Measurements from ENCODE around the gene SLC66A1.
"Not testable (repeated sequence)": the region's sequence is repeated elsewhere in the genome, so short reads cannot be mapped to it uniquely, and the experiment has no call there.

The SLC66A1 gene

GRCh38 chr1:19311931-19312781 is at the start of gene SLC66A1, which contains the start of gene AKR7A2:
Gene SLC66A1 (plus strand): TSS chr1:19312326. CDS start chr1:19317678, 5,352 bp downstream.
Gene AKR7A2 (minus strand): TSS chr1:19312144. CDS start chr1:19312124, 20 bp downstream.
- H3K4me3 ChIP-seq (ENCODE audit: low read depth, low read length): peak within 1 kb of the TSS; percentile 81

DNA sequence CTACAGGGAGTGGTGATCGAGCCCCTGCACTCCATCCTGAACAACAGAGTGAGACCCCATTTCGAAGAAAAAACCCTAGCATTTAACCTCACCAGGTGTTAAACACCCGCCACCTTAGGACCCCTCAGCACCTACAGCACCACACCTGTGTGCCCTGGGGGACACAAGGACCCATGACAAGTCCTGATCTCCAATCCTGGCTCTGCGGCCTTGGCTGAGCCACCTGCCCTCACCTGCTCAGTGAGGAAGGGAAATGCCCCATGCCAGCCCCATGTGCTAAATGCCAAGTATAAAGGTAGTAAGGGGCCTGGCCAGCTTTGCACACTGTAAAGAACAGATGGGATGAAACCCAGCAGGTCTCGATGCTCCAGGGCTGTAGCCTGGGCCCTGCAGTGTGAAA is 49.4 kb upstream of the SLC66A1 start:
- no peak overlapping the region for H3K4me3 ChIP-seq (ENCODE audit: low read depth, low read length)

DNA sequence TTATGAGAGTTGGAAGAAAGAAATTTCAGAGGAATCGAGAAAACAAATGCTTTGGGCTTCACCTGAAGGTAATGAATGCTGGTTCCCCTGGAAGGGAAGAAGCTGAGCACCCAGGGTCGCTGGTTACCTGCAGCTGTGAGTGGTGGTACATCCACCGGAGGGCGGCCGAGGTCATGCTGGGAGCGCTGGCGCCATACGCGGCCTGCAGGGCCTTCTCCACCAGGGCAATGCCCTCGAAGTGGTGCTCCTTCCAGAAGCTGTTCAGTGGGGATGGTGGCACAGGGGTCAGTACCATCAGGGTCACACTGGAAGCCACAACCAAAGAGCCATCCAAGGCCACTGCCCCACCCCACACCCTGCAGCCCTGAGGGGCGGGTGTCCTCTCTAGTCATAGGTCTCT is 43.7 kb upstream of the SLC66A1 start:
- H3K4me3 ChIP-seq (ENCODE audit: low read depth, low read length): no peak overlapping the region

GRCh38 chr1:19269427-19270342 is 42.4 kb upstream of the SLC66A1 start:
- not testable (repeated sequence) for H3K4me3 ChIP-seq (ENCODE audit: low read depth, low read length)

DNA sequence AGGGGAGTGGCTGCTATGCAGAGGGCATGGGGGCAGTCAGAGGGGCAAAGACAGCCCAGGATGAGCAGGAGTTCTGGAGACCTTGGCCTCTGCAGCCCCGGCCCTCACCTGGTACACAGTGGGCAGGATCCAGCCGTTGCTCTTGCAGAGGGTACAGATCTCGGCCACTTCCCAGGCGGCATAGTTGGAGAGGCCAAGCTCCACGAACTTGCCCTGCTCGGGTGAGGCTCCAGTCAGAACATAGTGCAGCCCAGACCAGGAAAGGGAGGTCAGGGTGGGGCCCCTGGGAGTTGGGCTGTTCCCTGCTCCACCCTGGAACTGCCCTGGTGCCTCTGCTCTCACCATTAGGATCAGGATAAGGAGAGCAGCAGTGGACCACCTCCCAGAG is 41.8 kb upstream of the SLC66A1 start:
- H3K4me3 ChIP-seq (ENCODE audit: low read depth, low read length): not testable (repeated sequence)

- H3K4me3 ChIP-seq (ENCODE audit: low read depth, low read length): no peak overlapping the region
Observed at GRCh38 chr1:19272064-19272463, 40.1 kb upstream of the SLC66A1 start.

- no peak overlapping the region for H3K4me3 ChIP-seq (ENCODE audit: low read depth, low read length)
Observed at GRCh38 chr1:19273106-19273843, 38.9 kb upstream of the SLC66A1 start.

GRCh38 chr1:19273844-19274531 is 38.1 kb upstream of the SLC66A1 start:
- H3K4me3 ChIP-seq (ENCODE audit: low read depth, low read length): not testable (repeated sequence)

- H3K4me3 ChIP-seq (ENCODE audit: low read depth, low read length): no peak overlapping the region
Observed at GRCh38 chr1:19274636-19275035, 37.5 kb upstream of the SLC66A1 start.

- no peak overlapping the region for H3K4me3 ChIP-seq (ENCODE audit: low read depth, low read length)
Observed at GRCh38 chr1:19283891-19284290, 28.2 kb upstream of the SLC66A1 start.

- H3K4me3 ChIP-seq (ENCODE audit: low read depth, low read length): no peak overlapping the region
Observed at GRCh38 chr1:19284881-19285280, 27.2 kb upstream of the SLC66A1 start.

GRCh38 chr1:19285366-19285765 is 26.8 kb upstream of the SLC66A1 start:
- not testable (repeated sequence) for H3K4me3 ChIP-seq (ENCODE audit: low read depth, low read length)

- H3K4me3 ChIP-seq (ENCODE audit: low read depth, low read length): not testable (repeated sequence)
Observed at GRCh38 chr1:19285807-19286206, 26.3 kb upstream of the SLC66A1 start.

DNA sequence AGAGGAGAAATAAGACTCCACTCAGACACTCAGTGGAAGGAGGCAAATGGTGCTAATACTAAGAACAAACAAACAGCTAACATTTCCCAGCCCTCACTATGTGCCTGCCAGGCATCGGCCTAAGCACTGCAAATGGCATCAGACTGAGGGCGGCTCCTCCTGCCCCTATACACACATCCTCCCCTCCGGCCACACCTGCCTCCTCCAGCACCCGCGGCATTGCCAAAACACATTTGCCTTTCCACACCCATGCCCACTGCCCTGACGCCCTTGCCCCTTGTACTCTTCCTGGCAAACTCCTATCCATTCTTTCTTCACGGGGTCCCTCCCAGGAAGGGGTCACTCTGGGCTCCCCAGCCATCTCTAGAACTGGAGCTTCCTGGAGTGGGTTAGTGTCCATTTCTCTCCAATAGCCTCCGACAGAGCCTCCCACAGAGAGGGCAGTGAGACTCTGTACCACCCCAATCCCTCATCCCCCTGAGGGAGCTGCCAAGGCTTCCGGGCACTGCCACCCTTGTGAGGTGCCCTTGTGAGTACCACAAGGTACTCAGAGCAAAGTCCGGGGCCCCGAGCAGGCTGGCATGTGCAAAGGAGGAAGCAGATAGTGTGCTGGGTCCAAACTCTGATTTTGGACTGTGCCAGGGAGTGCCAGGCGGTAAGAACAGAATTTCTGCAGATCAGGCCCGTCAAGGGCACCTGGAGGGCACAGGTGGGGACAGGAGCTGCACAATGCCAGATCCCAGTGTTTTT is 24.5 kb upstream of the SLC66A1 start:
- no peak overlapping the region for H3K4me3 ChIP-seq (ENCODE audit: low read depth, low read length)

- H3K4me3 ChIP-seq (ENCODE audit: low read depth, low read length): peak within 1 kb of the TSS; percentile 27
Observed at GRCh38 chr1:19288324-19289241, 23.5 kb upstream of the SLC66A1 start, which contains the start of gene AKR7A3. Gene AKR7A3 (minus strand): TSS chr1:19288770. CDS start chr1:19288709, 61 bp downstream.

GRCh38 chr1:19289244-19289643 is 22.9 kb upstream of the SLC66A1 start:
- H3K4me3 ChIP-seq (ENCODE audit: low read depth, low read length): peak overlapping the region; percentile 2

DNA sequence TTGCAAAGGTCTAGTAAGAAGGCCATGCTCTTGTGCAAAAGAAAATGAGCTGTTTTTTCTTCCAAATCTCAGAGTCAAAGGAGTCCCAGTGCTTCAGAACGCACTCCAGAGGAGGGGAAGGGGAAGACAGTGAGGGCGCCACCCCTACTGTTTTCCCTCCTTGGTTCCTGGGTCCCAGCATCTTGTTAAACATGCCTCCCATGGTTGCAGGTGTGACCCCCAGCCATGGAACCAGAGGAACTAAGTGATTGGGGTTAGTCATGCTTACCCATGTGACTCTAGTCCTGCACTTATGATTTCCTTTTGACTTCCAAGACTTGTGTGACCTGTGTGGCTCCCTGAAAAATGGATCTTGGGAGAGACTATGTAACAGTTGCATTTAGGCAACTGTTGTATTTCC is 17.5 kb upstream of the SLC66A1 start:
- no peak overlapping the region for H3K4me3 ChIP-seq (ENCODE audit: low read depth, low read length)

- no peak overlapping the region for H3K4me3 ChIP-seq (ENCODE audit: low read depth, low read length)
Observed at GRCh38 chr1:19300211-19300610, 11.9 kb upstream of the SLC66A1 start.

DNA sequence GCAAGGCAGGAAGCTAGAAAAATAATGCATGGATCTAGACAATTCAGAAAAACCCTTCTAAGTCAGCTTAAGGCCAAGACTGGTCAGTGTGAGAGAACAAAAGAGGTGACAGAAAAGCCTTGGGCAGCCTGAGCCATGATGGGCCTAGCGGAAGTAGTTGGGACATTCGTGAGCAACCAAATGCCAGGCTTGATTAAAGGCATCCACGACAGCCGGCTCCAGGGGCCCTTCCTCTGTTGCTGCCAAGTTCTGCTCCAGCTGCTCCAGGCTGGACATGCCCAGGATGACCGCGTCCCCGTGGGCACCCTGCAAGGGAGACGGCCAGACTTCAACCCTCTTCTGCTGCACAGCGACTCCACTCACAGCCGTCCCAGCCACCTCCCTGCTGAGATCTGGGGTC is 8.0 kb upstream of the SLC66A1 start:
- not testable (repeated sequence) for H3K4me3 ChIP-seq (ENCODE audit: low read depth, low read length)

Measured in iPS-11a (cell line).